Superior temporal gyrus (tissue), 1 donor: ENCODE results near the gene MYRF.

Experiments used
- DNase-seq: peaks from one replicate; pipeline ENCODE4 v3.0.0-alpha.2; 2016; ENCODE audit errors: extremely low spot score

Gene MYRF

DNA sequence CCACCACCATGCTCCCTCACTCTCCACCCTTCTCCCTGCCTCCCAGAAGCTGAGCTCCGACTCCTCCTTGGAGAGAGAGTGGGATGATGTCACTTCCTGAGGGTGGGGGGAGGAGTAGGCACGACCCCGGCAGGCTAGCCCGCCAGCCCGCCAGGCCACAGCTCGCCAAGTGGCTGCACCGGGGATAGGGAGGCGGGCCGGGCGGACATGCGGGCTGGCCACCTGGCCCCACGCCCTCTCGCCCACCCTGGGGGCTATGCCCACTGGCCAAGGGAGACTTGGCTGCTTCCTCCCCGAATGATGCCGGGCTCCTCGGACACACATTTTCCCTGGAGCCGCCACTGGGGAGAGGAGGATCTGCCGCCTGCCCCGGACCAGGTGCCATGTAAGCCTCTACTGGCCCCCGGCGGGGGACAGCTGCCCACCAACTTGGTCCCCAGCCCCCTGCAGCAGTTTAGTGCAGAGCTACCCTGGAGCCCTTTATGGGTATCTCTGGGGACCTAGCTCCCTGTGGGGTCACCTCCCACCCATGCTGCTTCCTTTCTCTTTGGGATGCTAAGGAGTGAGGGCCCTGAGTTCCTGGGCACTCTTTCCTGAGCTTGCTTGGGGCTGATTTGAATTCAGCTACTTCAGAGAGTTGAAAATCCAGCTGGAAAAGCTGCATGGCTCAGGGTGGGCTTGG, 33.7 kb upstream of the MYRF start:
- DNase-seq = no peak

DNA sequence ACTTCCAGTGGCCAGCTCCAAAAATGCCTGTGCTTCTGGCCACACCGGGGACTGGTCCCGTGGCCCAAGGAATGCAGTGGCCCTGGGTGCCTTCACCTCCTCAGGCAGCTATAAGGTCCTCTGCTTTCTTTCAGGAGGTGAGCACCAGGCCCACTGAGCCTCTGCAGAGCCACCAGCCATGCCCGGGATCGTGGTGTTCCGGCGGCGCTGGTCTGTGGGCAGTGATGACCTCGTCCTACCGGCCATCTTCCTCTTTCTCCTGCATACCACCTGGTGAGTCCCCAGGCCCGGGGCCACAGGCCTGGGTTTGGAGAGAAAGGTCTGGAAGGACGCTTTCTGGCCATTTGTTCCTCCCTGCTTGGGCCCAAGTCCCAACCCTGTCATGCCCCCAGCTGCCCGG, 32.5 kb upstream of the MYRF start:
- DNase-seq = no peak

DNA sequence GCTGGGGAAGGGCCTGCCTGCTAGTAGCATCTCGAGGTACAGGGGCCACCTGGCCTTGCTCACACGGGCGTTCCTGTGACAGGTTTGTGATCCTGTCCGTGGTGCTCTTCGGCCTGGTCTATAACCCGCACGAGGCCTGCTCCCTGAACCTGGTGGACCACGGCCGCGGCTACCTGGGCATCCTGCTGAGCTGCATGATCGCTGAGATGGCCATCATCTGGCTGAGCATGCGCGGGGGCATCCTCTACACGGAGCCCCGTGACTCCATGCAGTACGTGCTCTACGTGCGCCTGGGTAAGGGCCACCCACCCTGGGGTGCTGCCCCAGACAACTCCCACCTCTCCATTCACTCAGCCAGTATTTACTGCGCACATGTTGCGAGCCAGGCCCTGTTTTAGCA, 31.8 kb upstream of the MYRF start:
- no peak for DNase-seq

DNA sequence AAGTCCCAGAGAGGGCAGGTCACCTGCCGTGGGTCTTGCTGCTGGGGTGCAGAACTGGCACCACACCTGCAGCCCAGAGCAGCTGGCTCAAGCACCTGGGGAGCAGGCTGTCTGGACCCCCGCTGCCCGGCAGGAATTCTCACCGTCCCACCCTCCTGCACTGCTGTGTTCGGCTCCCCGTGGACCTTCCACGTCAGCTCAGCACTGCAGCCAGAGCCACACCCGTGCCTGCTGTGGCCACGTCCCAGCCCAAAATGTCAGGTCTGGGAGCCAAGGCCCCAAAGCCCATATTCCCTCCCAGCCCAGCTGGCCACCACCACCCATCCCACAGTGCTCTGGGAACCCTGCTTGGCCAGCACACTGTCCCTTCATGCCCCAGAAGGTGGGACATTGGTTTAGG, 28.0 kb upstream of the MYRF start:
- DNase-seq = no peak

DNA sequence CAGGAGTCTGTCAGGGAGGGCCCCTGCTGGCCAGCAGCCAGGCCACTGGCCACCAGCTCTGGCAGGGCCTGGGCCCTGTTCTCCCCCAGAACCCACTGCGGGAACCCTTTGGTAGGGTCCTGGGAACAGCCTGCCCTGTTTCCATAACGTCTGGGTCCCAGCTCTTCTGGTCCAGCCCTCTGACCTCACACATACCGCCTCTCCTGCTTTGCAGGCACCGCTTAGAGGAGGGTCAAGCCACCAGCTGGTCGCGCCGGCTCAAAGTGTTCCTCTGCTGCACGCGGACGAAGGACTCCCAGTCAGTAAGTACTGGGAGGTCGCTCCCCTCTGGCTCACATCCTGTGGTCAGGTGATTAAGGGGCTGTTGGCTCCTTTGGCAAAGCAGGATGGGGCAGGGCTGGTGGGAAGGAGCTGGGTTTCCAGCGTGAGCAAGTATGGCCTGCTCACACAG, 26.6 kb upstream of the MYRF start:
- no peak for DNase-seq

DNA sequence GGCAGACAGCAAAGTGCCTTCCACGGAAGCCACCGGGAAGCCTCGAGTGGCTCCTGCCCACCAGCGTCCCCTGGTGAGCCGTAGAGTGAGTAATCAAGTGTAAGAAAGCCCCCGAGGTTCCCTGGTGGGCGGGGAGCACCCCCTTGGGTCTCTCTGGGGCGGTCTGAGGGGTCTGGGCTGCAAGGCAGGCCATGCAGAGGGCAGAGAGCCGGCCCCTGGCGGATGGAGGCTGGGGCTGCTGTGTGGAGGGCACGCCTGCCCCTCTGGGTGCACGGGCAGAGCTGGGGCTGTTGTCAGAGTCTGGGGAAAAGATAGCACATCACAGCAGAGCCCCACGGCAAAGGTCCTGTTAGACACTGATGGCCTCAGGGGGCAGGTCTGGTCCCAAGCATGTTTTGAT, 25.7 kb upstream of the MYRF start:
- DNase-seq = no peak

DNA sequence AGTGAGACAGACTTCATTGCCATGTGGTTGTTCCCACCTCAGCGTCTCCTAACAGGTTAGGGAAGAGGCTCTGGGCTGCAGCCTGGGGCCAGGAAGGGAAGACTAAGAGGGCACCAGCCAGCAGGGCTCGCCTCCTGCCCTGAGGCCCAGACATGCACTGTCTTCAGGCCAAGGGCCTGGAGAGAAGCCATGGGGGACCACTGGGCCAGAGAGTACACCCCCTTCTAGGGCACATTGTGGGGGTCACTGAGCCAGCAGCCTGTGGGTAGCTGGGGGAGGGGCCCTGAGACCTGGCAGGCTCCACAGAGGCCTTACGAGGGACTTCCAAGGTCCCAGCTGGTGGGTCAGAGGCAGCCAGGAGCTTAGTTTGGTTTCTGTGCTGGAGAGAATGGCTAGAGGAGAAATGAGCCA, 25.0 kb upstream of the MYRF start:
- no peak for DNase-seq

DNA sequence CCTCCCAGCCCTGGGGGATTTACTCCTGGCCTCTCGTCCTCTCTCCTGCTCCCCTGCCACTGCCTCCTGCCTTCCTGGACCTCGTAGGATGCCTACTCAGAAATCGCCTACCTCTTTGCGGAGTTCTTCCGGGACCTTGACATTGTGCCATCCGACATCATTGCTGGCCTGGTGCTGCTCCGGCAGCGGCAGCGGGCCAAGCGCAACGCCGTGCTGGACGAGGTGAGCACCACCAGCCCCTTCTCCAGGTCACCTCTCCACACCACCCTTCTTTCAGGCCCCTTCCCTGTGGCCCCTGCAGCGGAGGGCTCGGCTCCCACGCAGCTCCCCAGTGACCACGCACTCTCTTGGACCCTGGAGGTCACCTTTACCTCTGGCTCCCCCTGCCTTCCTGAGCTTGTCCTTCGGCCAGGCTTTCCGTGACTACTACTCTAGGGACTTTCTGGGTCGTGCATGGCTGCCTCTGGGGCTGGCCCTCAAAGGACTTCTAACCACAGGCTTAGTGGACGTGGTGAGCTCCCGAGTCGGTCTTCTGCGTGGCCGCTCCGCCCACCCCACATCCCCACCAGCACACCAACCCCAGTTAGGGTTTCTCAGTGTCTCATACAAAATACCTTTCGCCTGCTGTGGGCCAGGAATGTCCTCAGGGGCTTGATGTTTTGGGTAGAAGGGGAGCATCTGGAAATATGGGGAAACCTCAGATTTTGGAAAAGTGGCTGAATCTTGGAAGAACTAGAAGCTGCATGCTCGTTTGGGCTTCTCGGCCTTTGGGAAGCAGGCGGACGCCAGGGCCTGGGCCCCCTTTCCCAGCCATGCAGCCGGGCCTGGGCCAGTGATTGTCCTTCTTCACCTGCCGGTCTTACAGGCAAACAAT, 24.1 kb upstream of the MYRF start:
- no peak for DNase-seq

DNA sequence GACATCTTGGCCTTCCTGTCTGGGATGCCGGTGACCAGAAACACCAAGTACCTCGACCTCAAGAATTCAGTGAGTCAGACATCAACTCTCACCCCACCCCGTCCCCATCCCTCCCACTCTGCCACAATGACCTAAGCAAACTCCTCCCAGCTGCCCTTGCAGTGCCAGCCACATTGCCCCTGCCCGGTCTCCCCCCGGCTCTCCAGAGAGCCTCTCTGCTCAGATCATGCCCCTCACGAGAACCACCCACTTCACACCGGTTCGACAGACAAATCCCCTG, 23.6 kb upstream of the MYRF start:
- no peak for DNase-seq

DNA sequence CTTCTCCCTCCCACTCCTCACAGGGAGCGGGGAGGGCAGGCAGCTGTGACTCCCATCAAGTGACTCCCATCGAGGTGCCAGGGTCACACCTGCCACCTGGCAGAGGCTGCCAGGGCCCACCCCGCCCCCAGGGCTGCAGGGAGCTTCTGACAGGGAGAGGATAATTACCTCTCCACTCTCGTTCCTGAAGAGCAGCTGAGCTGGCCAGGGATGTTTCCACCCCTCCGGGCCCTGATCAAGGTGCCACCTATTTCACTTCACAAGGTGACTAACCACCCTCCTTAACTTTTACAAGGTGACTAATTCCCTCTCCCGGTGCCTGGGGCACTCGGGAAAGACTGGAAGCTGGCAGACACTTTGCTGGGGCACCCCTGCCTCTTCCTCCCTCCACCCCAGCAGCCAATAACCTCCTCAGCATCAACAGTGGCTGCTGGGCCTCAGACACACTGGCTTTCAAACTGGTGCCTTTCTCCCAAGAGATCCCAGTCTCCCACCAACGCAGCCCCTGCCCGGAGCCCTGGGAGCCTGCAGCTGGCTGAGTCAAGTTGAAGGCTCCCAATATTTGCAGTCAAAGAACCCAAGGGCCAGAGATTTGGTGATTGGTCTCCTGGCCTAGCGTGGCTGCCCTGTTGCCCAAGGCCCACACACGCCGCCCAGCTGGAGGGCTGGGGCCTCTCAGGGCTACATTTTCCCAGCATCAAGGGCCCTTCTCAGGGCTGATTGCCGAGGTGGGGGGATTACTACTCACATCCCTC, 22.0 kb upstream of the MYRF start:
- DNase-seq = no peak

DNA sequence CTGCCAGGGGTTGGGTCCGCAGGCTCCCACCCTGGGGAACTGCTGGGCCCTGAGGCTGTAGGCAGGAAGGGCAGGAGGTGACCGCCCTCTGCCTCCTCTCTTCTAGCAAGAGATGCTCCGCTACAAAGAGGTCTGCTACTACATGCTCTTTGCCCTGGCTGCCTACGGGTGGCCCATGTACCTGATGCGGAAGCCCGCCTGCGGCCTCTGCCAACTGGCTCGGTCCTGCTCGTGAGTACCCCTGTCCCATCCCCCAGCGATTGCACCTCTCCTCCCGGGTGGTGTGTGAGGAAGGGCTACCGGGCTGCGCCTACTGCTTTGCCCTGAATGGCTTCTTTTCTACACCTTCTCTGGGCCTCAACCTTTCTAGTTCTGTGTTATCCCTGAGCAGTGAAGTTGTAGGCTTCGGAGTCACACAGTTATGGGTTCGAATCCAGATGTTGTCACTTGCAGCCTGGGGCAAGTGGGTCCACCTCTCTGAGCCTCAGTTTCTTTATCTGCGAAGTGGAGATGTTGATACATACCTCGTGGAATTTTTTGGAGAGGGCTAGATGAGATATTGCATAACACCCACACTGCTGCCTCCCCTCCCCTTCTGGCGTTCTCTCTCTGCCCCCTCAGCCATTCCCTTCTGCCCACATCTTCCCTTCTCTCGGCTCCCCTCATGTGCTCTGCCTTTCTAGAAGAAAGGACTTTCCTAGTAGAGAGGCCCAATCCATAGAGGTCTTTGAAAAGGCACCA, 21.1 kb upstream of the MYRF start:
- DNase-seq = no peak

DNA sequence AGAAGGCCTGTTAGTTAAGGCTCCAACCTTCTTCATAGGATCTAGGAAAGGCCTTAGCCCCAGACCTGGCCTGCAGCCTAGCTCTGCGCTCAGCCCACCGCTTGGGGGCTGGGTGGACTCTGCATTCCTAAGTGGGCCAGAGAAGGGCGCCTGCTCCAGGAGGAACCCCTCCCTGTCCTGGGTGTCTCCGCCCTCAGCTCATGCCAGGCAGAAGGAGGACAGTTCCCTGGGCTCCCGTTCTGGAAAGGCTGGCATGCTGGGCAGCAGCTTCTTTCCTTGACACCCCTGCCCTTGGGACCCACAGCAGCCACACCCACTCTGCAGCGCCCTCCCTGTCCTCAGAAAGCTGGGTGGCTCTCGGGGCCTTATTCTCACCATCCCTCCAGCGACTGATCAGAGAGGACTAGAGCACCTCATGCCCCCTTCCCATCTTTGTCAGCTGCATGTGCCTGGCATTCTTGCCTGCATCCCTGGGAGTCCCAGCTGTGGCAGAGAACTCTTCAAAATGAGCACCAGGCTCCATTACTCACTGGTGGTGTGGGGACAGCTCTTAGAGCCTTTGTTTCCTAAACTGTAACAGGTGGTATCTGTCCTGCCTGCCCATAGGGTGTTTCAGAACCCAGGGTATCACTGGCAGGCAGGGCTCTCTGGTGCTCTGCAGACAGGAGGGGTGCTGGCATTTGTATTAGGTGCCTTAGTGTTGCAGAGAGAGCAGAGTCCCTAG, 20.3 kb upstream of the MYRF start:
- no peak for DNase-seq

DNA sequence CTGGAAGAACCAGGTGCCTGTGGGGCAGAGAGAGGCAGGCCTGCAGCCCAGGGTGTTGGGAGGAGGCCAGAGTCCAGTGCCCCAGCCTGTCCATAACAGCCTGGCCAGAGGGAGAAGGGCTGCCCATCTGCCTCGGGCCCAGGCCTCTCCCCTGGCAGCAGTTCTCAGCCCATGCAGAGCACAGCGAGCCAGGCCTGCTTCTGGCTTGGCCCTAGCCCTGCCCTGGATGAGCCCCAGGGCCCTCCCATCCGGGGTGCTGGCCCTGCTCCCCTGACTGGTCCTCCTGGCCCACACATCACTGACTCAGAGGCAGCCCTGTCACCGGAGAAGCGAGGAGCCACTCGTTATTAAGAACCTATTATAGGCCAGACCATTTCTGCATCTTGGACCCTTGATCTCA, 19.7 kb upstream of the MYRF start:
- DNase-seq = no peak

DNA sequence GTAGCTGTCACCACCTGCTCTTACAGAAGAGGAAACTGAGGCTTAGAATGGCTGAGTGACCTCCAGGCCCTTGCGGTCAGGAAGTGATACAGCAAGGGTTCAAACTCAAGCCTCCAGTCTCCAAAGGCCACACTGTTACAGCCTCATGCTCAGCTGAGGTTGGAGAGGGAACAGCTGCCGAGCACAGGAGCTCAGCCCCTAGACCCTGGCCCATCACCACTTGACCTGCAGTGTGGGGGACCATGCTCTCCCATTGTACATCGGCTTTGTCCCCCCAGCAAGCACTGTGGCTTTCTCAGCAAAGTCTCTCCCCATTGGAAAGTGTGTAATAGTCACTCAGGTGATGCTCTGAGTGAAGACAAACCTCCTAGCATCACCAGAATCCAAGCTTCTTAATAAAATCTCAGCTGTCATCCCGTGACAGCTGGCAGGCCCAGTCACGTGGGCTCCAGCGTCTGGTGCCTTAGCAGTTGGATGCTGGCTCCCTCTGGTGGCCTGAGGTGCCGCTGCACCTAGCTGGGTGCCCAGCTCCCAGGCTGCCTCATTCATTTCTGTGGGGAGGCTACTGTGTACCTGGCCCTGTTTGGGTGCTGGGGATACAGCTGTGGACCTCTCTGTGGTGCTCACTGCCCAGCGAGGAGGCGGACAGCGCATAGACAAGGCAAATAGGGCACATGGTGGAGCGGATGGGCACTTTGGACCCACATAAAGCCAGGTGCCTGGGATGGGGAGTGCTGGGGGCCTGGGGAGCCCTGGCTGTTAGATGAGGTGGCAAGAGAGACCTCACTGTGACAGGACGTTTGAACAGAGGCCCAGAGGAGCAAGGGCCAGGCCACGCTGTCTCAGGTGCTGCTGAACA, 19.1 kb upstream of the MYRF start:
- peak; percentile 97 for DNase-seq

DNA sequence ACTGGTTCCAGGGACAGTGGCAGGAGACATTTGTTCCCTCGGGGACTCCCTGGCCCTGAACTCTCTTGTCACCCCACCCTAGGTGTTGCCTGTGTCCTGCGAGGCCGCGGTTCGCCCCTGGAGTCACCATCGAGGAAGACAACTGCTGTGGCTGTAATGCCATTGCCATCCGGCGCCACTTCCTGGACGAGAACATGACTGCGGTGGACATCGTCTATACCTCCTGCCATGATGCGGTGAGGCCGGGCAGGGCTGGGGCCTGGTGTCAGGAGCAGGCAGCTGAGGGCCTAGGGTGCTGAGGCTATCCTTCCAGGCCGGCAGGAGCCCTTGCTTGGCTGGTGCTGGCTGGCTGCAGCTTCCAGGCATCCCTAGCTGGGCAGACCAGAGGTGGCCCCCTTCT, 17.7 kb upstream of the MYRF start:
- no peak for DNase-seq

DNA sequence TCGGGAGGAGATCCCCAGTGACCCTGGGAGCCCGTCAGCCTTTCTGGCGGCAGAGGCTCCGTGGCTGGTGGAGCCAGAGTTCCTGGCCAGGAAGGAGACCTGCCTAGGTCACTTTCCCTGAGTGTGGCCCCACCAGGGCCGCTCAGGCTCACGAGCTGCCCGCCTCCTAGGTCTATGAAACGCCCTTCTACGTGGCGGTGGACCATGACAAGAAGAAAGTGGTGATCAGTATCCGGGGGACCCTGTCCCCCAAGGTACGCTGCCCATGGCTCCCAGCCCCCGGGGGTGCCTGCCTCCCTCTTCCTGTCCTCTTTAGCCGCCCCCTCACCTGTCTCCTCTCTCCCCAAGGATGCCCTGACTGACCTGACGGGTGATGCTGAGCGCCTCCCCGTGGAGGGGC, 17.0 kb upstream of the MYRF start:
- no peak for DNase-seq

DNA sequence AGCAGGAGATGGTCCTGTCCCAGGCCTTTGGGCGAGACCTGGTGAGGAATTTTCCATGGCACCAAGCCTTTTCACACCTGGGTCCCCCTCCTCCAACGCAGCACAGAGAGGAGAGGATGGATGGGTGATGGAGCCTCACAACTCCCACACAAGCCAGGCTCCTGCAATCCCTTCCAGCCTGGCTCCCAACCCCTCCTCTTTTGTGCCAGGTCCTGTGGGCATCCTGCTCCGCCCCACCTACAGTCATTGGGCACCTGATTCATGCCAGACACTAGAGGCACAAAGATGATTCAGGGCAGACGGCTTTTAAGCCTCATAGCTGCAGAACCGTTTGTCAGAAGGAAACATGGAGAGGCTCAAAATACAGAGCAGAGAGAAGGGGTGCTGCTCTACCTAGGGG, 16.1 kb upstream of the MYRF start:
- no peak for DNase-seq

DNA sequence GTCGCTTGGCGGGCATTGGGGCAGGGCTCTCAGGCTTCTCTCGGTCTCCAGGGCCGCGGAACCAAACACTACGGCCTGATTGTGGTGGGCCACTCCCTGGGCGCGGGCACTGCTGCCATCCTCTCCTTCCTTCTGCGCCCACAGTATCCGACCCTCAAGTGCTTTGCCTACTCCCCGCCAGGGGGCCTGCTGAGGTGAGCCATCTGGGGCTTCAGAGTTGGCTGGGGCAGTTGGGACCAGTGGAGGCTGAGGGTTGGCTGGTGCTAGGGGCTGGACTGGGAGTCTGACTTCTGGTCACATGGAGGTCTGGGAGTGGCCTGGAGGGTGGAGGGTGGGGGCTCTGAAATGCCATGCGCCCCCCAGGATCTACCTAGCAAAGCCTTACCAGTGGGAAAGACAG, 15.3 kb upstream of the MYRF start:
- no peak for DNase-seq

DNA sequence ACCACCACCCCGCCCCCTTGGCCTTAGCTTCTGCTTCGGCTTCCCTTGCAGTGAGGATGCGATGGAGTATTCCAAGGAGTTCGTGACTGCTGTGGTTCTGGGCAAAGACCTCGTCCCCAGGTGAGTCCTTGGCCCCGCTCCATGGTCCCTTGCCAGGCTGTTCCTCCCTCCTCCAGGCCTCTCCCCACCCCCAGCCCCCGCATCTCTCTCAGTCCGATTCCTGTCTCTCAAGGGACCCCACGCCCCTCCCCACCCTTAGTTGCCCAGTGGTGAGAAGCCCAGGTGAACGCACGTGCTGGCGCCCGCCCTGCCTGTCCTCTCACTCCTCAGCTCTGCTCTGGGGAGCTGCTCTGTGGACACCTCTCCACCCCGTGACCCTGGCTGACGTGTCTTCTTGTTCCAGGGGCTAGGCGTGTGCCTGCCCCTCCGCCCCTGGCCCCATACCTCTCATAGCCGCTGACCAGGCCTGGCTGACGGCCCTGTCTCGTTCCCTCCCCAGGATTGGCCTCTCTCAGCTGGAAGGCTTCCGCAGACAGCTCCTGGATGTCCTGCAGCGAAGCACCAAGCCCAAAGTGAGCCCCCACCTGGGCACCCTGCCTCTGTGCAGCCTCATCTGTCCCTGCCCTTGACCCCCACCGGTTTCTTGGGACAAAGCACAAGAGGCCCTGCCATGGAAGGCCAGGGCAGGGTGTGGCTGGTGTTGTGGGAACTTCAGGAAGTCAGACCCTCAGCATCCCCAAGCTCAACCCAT, 14.6 kb upstream of the MYRF start:
- no peak for DNase-seq

DNA sequence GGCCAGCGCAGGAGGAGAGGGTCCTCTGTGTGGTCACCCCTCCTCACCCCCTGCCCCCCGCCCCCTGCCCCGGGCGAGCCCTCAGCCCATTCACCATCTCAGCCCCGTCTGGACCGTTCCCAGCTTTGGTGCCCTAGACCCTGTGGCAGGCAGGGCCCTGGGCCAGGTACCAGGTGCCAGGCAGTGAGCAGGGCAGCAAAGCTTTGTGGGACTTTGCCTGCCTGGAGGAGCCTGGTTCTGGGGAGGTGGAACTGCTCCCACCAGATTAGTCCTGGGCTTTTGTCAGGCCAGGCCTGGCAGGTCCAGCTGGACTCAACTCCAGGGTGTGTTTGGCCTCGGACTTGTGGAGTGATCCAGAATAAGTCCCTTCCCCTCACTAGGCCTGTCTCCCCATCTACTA, 13.7 kb upstream of the MYRF start:
- DNase-seq = no peak
